ENCODE results near the gene CYP2S1.
"Not testable (repeated sequence)": the region's sequence is repeated elsewhere in the genome, so short reads cannot be mapped to it uniquely, and the experiment has no call there.

Gene CYP2S1

DNA sequence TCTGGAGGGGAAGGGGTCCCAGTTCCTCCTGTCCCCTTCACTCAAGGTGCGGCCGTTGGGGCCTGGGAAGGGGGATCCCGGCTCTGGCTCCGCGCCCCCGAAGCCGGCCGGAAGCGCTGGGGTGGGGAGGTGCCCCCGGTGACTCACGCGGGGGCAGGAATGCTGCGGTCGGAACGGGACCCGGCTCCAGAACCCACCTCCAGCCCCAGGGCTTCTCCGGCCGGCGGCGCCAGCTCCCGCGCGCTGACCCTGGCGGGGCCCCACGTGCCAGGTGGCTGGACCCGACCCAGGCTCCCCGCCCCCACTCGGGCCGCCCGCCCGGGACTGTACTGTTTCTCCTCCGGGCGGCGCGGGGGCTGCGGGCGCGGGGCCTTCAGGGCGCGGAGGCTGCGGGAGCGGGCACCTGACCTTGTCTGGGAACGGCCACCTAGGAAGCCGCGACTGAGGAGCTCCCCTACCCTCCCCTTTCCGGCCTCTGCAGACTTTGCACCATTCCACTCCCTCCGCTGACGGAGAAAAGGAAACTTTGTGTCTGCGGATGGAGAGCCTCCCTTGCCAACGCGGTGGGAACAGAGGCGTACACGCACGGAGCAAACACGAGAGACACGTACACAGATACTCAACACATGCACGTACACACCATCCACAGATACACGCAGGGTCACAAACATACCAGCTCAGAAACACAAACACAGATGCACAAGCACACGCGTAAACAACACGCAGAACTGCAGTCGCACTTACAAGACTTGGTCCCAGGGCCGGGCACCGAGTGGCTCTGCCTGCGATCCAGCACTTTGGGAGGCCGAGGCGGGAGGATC lies 33.2 kb downstream of the CYP2S1 start:
- DNase-seq (ENCODE audit: low spot score) = no peak

DNA sequence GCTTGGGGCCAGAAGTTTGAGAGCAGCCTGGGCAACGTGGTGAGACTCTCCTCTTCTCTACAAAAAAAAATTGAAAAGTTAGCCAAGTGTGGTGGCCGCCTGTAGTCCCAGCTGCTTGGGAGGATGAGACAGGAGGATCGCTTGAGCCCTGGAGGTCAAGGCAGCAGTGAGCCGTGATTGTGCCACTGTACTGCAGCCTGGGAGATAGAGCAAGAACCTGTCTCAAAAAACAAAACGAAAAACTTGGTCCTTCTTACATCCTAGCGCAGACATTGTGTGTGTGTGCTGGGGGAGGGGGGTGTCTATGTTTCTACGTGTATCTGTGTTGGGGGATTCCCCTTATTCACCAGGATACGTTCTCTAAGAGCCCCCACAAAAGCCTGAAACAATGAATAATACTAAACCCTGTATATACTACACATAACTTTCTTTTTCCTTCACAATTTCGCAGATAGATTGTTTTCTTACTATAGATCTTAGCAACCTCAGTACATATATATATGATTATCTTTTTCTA lies 33.9 kb downstream of the CYP2S1 start:
- no peak for DNase-seq (ENCODE audit: low spot score)

DNA sequence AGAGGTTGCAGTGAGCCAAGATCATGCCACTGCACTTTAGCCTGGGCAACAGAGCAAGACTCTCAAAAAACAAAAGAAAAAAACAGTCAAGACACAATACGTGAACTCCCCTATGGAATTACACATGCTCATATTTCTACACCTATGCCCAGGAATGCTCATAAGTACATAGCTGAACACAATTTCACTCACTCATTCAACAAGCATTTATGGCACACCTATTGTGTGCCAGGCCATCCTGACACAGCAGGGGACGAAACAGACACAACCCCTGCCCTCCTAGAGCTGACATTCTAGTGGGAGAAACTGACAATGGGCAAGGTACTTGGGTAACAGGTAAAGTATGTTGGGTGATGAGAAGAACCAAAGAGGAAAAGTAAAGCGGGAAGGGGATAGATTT lies 35.5 kb downstream of the CYP2S1 start:
- DNase-seq (ENCODE audit: low spot score) = no peak

DNA sequence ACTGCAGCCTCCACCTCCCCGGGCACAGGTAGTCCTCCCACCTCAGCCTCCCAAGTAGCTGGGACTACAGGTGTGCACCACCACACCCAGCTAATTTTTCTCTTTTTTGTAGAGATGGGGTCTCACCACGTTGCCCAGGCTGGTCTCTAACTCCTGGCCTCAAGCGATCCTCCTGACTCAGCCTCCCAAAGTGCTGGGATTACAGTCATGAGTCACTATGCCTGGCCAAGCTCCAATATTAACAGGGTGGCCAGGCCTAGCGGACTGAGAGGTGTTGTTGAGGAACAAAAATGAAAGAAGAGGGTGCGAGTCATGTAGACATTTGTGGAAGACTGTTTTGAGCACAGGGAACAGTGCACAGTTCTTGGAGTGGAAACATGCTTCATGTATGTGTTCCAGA lies 36.3 kb downstream of the CYP2S1 start:
- DNase-seq (ENCODE audit: low spot score) = not testable (repeated sequence)

DNA sequence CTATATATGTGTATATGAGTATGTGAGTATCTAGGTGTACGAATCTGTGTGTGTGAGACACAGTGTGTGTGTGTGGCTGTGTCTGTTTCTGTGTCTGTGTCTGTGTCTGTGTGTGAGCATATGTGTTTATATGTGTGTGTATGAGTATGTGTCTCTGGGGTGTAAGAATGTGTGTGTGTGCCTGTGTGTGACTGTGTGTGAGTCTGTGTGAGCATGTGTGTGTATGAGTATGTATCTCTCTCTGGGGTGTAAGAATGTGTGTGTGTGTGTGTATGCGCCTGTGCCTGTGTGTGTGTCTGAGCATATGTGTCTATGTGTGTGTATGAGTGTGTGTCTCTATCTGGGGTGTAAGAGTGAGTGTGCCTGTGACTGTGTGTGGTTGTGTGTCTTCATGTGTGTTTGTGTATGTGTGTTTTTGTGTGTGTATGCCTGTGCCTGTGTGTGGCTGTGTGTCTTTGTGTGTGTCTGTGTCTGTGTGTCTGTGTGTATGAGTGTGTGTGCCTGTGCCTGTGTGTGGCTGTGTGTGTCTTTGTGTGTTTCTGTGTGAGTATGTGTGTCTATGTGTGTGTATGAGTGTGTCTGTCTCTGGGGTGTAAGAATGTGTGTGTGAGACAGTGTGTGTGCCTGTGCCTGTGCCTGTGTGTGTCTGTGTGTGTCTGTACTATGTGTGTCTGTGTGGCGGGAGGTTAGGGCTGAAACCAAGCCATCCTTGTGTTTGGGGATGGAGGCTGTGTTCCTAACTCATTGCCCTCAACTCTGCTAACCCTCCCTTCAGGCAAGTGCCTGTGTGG lies 37.2 kb downstream of the CYP2S1 start:
- DNase-seq (ENCODE audit: low spot score) = no peak

DNA sequence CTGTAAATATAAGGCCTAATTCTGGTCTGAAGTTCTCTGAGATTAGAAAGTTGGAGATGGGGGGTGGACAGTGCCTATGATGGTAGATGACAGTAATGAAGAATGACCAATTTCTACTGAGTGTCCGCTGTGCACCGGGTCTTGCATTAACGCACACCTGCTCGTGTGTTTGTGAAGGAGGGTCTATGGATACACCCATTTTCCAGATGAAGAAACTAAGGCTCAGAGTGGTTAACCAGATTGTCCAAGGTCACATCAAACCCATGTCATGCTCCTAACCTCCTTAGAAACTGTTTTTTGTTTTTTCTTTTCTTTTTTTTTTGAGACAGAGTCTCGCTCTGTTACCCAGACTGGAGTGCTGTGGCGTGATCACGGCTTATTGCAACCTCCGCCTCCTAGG lies 39.7 kb downstream of the CYP2S1 start:
- DNase-seq (ENCODE audit: low spot score) = no peak

DNA sequence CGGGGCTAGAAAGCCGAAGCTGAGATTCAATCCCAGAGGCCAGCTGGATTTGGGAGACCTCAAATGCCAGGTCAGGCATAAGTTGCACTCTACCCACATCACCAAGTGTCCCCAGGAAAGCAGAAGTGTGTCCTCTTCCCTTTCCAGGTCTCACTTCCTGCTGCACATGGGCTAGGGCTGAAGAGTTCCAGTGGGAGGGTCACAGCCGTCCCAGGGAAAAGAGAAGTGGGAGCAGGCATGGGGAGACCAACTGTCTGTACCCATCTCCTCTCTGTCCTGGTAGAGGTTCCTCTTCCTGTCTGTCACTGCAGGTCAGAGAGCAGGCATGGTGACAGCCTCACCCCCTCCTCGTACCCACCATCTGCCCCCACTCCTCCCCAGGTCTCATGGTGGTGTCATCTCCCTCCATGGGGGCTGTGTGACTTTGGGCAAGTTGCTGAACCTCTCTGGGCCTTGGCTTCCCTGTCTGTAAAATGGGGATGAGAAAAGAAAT lies 40.8 kb downstream of the CYP2S1 start:
- no peak for DNase-seq (ENCODE audit: low spot score)

DNA sequence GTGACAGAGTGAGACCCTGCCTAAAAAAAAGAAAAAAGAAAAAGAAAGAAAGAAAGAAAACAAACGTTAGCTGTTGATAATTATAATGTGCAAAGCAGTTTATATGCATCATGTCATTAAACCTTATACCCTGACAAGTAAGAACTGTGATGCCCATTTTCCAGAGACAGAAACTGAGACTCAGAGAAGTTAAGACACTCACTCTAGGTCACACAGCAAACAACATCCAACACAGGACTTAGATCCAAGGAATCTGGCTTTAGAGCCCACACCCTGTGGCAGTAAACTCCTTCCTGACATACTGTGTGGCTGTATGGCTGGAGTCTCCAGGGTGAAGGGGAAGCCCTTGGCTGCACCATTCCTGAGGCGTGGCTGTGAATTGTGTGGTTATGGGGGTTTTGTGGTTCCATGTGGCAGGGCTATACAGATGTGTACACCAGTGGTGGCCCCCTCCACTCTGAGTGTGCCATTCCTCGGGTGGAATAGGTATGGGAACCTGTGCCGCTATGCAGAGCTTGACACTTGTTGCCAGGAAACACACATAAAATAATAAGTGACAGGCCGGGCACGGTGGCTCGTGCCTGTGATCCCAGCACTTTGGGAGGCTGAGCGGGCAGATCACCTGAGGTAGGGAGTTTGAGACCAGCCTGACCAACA lies 41.6 kb downstream of the CYP2S1 start:
- DNase-seq (ENCODE audit: low spot score) = no peak

DNA sequence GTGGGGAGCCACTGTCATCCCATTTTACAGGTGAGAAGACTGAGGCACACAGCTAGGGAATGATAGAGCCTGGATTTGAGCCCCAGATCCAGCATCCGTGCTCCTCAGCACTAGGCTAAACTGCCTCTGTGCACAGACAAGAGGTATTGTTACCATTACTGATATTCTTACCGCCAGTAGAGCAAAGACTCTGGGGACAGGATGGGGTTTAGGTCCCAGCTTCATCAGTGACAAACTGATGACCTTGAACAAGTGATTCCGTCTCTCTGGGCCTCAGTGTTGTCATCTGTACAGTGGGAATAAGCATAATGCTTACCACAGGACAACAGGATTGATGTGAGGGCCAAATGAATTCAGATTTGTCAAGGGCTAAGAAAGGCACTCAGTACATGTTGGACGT lies 42.5 kb downstream of the CYP2S1 start:
- DNase-seq (ENCODE audit: low spot score) = no peak

DNA sequence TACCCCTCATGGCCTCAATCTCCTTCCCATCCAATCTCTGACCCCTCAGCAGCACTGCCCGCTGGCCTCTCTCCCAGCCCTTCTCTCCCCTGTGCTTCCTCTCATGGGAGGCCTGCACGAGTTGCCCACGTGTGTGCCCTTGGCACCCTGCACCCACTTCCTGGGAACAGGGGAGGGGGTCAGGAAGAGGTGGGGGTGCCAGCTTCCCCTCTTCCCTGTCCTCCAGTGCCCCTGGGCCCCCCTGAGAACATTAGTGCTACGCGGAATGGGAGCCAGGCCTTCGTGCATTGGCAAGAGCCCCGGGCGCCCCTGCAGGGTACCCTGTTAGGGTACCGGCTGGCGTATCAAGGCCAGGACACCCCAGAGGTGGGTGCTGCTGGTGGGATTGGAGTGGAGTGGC lies 45.2 kb downstream of the CYP2S1 start:
- no peak for DNase-seq (ENCODE audit: low spot score)

DNA sequence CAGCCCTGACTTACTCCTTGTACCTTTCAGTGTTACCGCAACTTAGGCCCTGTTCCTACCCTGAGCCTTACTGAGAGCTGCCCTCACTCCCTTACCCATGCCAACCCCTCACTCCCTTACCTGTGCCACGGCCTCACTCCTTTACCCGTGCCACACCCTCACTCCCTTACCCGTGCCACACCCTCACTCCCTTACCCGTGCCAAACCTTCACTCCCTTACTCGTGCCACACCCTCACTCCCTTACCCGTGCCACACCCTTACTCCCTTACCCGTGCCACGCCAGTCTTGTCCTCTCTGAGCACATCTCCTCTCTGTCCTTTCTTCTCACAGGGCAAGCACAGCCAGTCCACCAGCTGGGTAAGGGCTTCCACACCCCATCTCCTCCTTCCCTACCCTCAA lies 46.3 kb downstream of the CYP2S1 start:
- DNase-seq (ENCODE audit: low spot score) = peak; percentile 40

DNA sequence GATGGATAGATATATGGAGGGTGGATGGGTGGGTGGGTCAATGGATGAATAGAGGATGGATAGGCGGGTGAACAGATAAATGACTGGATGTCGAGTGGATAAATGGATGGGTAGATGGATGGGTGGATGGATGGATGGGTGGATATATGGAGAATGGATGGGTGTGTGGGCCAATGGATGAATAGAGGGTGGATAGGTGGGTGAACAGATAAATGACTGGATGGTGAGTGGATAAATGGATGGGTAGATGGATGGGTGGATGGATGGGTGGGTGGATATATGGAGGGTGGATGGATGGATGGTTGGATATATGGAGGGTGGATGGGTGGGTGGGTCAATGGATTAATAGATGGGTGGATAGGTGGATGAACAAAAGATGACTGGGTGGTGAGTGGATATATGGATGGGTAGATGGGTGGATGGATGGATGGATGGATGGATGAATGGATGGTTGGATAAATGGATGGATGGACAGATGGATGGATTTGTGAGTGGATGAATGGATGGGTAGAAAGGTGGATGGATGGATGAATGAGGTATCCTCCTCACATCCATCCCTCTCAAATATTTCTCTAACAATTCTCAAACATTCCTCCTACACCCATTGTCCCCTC lies 47.0 kb downstream of the CYP2S1 start:
- no peak for DNase-seq (ENCODE audit: low spot score)

DNA sequence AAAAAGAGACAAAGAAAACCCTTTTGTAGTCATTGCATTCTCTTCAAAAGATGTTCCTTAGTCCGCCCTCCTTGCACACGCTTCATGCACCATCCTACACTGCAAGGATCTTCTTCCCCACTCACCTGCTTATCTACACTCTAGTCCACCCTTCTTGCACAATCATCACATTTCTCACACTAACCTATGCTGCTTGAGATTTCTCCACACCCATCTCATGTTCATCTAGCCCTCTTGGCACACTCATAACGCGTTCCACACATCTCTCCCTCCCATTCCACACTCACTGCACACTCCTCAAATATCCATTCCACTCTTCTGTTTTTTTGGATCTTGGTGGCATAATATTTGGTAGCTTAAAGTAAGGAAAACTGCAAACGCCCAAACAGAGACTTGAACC lies 48.8 kb downstream of the CYP2S1 start:
- DNase-seq (ENCODE audit: low spot score) = no peak

DNA sequence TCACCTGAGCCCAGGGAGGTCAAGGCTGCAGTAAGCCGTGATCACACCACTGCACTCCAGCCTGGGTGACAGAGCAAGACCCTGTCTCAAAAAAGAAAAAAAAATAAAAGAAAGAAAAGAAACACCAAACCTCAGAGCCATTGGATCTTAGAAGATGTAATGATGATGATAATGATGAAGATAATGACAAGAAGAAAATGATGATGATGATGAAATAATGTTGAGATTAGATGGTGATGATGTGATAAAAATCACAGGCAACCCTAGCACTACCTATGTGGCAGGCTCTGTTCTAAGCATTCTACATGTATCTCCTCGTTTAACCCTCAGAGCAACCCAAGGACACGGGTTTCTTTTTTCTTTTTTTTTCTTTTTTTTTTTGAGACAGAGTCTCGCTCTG lies 51.1 kb downstream of the CYP2S1 start:
- DNase-seq (ENCODE audit: low spot score) = no peak

DNA sequence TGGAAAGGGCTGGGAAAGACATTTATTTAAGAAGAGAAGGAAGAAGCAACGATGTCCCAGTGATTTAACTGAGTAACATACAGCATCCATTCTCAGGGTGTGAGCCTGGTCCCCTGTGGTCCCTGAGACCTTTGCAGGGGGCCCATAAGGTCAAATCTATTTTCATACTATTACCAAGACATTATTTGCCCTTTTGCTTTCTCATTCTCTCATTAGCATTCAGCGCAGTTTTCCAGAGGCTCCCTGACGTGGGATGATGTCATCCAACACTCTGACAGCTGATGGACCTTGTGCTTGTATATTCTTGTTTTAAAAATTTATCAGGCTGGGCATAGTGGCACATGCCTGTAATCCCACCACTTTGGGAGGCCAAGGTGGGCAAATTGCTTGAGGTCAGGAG lies 52.8 kb downstream of the CYP2S1 start:
- no peak for DNase-seq (ENCODE audit: low spot score)

DNA sequence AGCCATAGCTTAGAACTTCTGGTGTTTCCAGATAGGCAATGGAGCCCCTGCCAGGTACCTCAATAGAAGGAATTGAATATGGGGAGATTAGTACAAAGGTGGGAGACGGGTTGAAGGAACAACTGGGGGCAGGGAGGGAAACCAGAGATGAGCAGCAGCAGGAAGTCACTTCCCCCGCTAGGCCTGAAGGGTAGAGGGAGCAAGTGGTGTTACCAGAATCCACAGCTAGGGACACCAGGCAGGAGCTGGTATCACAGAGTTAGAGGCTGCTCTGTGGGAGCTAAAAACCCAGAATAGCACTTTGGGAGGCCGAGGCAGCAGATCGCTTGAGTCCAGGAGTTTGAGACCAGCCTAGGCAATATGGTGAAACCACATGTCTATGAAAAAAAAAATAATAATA lies 55.9 kb downstream of the CYP2S1 start:
- DNase-seq (ENCODE audit: low spot score) = no peak

DNA sequence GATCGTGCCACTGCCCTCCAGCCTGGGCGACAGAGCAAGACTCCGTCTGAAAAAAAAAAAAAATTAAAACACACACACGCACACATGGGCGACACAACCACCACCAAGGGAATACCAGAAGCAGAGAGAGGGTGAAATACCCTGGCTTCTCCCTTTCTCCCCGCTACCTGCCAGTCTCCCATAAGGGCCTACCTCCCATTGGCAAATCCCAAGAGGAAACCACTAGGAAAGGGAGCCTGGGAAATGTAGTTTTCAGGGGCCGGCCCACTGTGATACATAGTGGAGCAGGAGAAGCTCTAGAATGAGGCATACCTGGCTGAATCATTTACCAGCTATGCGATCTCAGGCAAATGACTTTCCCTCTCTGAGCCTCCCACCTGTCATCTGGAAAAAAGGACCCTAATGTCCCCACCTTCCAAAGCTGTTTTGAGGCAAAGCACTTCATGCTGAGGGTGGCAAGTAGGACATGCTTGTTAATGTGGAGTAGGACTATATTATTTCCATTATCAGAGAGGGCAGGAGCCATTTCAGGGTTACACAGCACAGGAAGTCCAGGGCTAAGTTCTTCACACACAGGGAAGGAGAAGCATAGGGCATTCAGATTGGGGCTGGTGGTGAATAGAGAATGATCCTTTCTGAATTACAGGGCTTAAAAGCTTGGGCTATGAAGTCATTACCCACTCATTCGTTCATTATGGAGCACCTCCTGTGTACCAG lies 56.8 kb downstream of the CYP2S1 start:
- DNase-seq (ENCODE audit: low spot score) = no peak

DNA sequence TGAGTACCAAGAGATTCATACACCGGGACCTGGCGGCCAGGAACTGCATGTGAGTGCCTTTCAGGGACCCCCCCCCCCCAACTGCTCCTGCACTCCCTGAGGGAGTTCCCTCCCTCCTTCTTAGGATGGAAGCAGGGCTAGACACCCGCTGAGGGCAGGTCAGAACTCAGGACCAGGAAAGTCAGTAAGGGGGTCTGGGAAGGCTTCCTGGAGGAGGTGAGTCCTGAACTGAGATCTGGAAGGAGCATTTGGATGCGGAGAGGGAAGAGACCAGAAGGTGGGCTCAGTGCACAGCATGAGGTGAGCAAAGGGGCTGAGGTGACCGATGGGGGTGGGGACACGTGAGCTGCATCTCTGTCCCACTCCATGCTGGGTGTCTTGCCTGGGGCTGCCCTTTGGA lies 60.6 kb downstream of the CYP2S1 start:
- no peak for DNase-seq (ENCODE audit: low spot score)

DNA sequence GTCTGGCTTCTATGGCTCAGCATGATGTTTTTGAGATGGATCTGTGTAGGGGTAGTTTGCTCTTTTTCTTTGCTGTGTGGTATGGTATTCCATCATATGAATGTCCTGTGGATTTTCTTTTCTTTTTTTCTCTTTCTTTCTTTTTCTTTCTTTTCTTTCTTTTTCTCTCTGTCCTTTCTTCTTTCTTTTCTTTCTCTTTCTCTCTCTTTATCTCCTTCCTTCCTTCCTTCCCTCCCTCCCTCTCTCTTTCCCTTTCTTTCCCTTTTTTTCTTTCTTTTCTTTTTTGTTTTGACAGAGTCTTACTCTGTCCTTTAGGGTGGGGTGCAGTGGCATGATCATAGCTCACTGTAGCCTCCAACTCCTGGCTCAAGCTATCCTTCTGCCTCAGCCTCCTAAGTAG lies 62.2 kb downstream of the CYP2S1 start:
- DNase-seq (ENCODE audit: low spot score) = no peak

All from hematopoietic multipotent progenitor cell treated with erythropoietin and hydrocortisone succinate and interleukin-3 and kit ligand, for 17 days (in vitro differentiated cells).